ENCODE data around the gene MTNR1B.
A peak's percentile ranks its signal among the peaks of the same experiment; 100 is the strongest.

Gene MTNR1B

GRCh38 chr11:92969634-92970347 lies at the start of gene MTNR1B:
Gene MTNR1B, plus strand, starts transcription at chr11:92969651. Its CDS starts 75 bp downstream, at chr11:92969726.
- DNase-seq = no peak

- no peak for DNase-seq
These were observed 49.1 kb upstream of the MTNR1B start for GRCh38 chr11:92920331-92920730.

GRCh38 chr11:92922731-92923130 lies 46.7 kb upstream of the MTNR1B start:
- DNase-seq = no peak

- DNase-seq = no peak
These were observed 40.2 kb upstream of the MTNR1B start for GRCh38 chr11:92929246-92929645.

GRCh38 chr11:92929653-92930052 lies 39.8 kb upstream of the MTNR1B start:
- DNase-seq = no peak

- no peak for DNase-seq
These were observed 37.6 kb upstream of the MTNR1B start for GRCh38 chr11:92931746-92932422.

GRCh38 chr11:92939305-92939704 lies 30.1 kb upstream of the MTNR1B start:
- no peak for DNase-seq

GRCh38 chr11:92941676-92942571 lies 27.5 kb upstream of the MTNR1B start:
- DNase-seq = peak; percentile 56

GRCh38 chr11:92946707-92947106 lies 22.7 kb upstream of the MTNR1B start:
- no peak for DNase-seq

- no peak for DNase-seq
These were observed 21.3 kb upstream of the MTNR1B start for GRCh38 chr11:92948116-92948515.

- no peak for DNase-seq
These were observed 15.4 kb upstream of the MTNR1B start for GRCh38 chr11:92954003-92954402.

GRCh38 chr11:92955860-92956259 lies 13.6 kb upstream of the MTNR1B start:
- DNase-seq = peak; percentile 40

GRCh38 chr11:92960886-92961285 lies 8.6 kb upstream of the MTNR1B start:
- no peak for DNase-seq

- DNase-seq = no peak
These were observed 7.0 kb upstream of the MTNR1B start for GRCh38 chr11:92962446-92962845.

- DNase-seq = no peak
These were observed 5.0 kb upstream of the MTNR1B start for GRCh38 chr11:92964471-92964870.

GRCh38 chr11:92965196-92965595 lies 4.3 kb upstream of the MTNR1B start:
- DNase-seq = no peak

GRCh38 chr11:92967178-92967577 lies 2.3 kb upstream of the MTNR1B start:
- no peak for DNase-seq

- no peak for DNase-seq
These were observed 1.6 kb upstream of the MTNR1B start for GRCh38 chr11:92967867-92968266.

- DNase-seq = no peak
These were observed 188 bp upstream of the MTNR1B start for GRCh38 chr11:92969293-92969633.

GRCh38 chr11:92972248-92972647 lies 2.8 kb downstream of the MTNR1B start:
- no peak for DNase-seq

GRCh38 chr11:92975285-92975684 lies 5.8 kb downstream of the MTNR1B start:
- DNase-seq = no peak

GRCh38 chr11:92976681-92977080 lies 7.2 kb downstream of the MTNR1B start:
- no peak for DNase-seq

- DNase-seq = no peak
These were observed 8.0 kb downstream of the MTNR1B start for GRCh38 chr11:92977401-92977800.

Measured in suppressor macrophage treated with lipopolysaccharide for 4 hours (primary cell).